GM19468 (cell line): Measurements from ENCODE around the gene TADA2A.
"Not testable (repeated sequence)": the region's sequence is repeated elsewhere in the genome, so short reads cannot be mapped to it uniquely, and the experiment has no call there.

Source experiments
- ATAC-seq: cut with Tn5 transposase; IDR thresholded peaks from one replicate; pipeline ENCODE4 v1.9.1; 2021; ENCODE audit warnings: mild to moderate bottlenecking, moderate library complexity, moderate number of reproducible peaks; ENCODE audit not compliant: unreplicated experiment; ENCODE audit errors: extremely low read depth

TADA2A gene

DNA sequence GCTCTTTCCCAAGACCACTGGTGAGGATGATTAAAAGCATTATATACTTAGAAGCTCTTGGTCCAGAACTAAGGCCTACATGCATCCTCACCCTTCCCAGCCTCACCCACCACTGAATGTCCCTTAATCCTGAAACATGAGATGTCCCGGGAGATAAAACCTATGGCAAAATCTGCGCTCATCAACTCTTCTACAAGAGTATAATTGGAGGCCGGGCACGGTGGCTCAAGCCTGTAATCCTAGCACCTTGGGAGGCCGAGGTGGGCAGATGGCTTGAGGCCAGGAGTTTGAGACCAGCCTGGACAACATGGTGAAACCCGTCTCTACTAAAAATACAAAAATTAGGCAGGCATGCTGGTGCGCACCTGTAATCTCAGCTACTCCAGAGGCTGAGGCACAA is 13.3 kb upstream of the TADA2A start:
- no peak for ATAC-seq

DNA sequence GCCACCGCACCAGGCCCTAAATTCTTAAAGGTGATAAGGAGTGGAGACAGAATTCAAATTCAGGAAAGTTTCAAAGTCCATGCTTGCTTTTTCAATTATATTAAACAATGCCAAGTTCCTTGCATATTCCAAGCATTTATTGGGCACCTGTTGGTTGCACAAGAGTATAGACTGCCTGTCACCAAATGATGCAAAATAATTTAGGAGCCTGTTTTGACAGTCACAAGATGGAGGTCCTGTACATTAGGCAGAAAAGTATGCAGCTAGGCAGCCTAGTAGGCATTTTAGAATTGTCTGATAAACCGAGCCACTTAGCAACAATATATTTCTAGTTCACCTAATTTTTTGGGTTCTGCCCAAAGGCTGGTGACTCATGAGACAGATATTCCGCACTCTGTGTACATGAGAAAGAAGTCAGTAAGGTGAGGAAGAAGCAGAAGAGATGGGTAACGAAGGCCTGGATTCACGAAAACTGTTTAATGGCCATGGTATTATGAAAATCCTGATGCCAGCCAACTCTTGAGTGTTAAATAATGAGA is 7.4 kb upstream of the TADA2A start:
- no peak for ATAC-seq

DNA sequence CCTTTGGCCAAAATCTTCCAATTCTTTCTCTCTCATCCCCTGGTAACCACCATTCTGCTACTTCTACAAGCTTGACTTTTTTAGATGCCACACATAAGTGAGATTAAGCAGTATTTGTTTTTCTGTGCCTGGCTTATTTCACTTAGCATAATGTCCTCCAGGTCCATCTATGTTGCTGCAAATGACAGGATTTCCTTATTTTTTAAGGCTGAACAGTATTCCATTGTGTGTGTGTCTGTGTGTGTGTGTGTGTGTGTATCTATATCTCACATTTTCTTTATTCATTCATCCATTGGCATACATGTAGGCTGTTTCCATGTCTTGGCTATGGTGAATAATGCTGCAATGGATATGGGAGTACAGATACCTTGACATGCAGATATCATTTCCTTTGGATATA is 6.2 kb upstream of the TADA2A start:
- no peak for ATAC-seq

DNA sequence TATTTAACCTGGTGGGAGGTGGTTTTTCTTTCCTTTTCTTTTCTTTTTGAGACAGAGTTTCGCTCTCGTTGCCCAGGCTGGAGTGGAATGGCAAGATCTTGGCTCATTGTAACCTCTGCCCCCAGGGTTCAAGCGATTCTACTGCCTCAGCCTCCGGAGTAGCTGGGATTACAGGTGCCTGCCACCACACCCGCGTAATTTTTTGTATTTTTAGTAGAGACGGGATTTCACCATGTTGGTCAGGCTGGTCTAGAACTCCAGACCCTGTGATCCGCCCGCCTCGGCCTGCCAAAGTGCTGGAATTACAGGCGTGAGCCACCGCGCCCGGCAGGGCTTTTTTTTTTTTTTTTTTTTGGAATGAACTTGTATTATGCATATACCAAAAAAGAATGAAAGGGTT is 1.2 kb upstream of the TADA2A start:
- ATAC-seq, result not testable (repeated sequence)

DNA sequence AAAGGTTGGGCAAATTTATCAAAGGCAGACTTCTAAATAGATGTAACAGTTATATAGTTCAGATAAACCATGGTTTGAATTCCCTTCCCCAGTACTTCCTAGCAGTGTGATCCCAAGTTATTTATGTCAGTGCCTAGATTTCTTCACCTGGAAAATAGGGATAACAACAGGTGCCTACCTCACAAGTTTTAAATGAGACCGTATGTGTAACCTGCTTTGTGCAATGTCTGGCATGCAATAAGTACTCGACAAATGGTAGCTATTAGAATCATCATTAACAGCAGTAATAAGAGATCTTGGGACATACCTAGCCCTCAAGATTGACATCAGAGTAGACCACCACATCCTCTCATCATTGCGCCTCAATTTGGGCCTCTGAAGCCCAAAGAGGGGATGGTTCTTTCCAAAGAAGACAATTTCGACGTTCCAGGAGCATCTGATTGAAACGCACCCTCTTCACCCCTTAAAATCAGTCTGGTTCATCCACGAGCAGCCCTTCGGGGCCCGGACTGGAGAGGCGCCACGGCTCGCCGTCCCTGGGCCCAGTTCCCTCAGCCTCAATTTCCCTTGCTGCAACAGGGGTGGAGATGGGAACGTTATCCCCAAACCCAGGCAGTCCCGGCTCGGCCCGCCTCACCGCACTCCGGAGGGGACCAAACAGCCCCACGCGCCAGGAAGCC is 591 bp upstream of the TADA2A start:
- ATAC-seq, result no peak

DNA sequence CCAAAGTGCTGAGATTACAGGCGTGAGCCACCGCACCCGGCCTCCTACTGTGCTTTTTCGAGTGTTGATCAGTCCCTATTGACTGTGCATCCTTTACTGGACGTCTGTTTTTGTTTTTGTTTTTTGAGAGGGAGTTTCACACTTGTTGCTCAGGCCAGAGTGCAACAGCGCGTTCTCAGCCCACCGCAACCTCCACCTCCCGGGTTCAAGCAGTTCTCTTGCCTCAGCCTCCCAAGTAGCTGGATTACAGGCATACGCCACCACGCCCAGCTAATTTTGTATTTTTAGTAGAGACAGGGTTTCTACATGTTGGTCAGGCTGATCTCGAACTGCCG is 1.4 kb downstream of the TADA2A start:
- not testable (repeated sequence) for ATAC-seq

DNA sequence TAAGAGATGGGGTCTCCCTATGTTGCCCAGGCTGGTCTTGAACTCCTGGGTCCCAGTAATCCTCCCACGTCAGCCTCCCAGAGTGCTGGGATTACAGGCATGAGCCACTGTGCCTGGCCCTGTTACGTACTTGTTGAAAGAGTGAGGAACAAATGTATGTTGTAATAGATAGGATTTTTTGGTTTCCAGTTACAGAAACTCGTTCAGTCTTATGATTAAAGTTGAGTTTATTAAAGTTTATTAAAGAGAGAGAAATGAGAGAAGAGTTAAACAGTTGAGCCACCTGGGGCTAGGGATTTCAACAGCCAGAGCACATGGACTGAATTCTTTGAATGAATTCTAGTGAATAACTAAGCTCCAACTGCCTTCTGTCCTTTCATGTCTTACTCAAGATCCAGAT is 3.7 kb downstream of the TADA2A start:
- no peak for ATAC-seq

DNA sequence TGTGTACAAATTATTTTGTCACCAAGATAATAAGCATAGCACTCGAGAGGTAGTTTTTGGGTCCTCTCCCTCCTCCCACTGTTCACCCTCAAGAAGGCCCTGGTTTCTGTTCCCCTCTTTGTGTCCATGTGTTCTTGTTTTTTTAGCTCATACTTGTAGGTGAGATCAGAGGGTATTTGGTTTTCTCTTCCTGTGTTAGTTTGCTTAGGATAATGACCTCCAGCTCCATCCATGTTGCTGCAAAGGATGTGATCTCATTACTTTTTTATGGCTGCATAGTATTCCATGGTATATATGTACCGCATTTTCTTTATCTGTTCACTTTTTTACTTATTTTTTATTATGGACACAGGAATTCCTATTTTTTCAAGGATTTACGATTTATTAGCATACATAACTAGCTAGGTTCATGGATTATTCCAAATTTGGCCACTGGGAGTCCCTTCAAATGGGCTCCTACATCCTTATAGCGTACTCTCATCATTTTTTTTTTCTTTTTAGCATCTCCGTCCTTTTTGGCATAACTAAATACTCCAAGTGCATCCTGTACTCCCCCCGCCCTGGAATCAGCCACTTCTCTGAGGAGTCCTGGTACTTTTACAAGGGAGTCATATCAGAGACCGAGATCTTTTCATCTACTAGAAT is 7.3 kb downstream of the TADA2A start:
- no peak for ATAC-seq

DNA sequence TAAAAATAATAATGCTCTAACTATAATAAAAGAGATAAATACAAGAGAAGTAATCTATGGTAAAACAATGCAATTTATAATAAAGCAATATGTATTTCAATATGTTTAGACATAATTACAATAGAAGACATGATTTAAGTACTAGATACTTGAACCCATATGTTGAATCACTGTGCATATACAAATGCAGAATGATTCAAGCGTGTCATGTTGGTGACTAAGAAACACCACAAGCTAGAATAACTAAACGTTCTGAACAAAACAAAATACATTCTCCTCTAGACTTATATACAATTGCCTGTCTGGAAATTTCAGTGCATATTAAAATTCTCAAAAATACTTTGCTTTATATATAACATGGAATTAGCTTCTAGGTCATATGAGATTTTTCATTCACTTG is 11.2 kb downstream of the TADA2A start:
- no peak for ATAC-seq

DNA sequence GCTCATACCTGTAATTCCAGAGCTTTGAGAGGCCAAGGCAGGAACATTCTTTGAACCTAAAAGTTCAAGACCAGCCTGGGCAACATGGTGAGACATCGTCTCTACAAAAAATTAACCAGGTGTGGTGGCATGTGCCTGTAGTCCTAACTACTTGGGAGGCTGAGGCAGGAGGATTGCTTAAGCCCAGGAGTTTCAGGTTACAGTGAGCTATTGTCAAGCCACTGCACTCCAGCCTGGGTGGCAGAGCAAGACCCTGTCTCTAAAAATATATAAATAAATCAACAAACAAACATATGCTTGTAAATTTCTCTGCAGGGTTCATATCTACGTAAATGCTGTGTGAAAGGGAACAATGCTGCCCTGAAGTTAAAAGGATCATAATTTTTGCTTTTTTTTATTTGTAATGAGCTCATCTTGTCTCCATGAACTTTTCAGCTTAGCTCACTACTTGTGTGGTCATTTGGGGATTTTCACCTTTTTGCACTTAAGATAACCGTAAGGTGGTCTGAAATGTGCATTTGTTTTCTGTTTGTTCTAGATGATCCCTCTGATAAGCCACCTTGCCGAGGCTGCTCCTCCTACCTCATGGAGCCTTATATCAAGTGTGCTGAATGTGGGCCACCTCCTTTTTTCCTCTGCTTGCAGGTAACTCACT is 16.4 kb downstream of the TADA2A start:
- no peak for ATAC-seq

DNA sequence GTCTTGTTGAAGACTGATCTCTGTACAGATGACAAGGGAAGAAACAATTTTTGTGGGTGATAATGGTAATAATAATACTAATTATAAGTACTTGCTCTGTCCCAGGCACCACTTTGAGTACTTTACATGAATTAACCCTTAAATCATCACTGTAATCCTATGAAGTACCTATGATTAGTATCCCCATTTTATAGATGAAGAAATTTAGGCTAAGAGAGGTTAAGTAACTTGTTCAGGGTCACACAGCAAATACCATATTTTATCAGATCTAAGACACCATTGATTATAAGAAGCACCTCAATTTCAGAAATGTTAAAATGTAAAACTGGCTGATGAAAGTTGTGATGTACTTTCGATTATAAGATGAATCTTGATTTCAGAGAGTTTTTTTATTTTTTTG is 18.6 kb downstream of the TADA2A start:
- no peak for ATAC-seq

DNA sequence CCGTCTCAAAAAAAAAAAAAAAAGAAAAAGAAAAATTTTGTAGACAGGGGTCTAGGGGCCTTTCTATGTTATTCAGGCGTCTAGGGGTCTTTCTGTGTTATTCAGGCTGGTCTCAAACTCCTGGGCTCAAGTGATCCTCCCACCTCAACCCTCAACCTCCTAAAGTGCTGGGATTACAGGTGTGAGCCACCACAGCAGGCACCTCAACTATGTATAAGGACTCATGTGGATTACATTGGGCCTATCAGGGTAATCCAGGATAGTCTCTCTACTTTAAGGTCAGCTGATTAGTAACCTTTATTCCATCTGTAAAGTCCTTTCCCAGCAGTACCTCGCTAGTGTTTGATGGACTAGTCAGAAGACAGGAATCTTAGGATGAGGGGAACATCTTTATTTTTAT is 22.4 kb downstream of the TADA2A start:
- no peak for ATAC-seq

DNA sequence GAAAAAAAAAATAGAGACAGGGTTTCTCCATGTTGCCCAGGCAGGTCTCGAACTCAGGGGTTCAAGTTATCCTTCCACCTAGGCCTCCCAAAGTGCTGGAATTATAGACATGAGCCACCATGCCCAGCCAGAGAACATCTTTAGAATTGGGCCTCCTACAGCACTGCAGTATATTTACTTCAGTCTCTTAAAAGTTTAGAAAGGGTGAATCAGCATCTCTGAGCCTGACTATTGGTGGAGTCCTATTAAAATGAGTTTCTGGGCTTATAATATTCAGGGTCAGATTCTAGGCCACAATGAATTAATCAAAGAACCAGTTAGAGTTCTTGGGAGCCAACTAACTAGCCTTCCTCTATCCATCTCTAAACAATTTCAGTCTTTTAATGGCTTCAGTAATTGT is 22.8 kb downstream of the TADA2A start:
- no peak for ATAC-seq

DNA sequence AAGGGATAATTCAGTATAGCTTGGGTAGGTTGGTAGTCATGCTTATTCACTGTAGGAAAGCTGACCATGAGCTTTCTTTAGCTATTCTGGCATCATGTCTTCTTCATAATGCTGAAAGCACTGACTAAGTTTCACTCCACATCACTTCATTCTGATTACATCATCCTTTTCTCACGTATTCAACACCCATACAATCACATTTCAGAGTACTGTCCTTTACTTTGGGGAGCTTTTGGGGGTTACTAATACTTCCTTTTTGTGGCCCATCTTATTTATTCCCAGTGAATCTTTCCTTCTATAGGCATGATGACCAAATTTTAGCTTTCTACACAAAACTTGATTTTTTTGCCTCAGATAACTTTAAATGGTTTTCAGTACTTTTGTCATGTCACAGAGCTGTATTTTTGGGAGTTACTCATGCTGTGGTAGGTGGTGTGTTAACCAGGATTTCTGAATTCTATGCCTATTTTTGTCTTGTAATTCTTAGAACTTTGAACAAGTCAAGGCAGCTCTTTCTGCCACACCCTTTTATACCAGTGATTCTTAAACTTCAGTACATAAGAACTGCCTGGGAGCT is 23.5 kb downstream of the TADA2A start:
- no peak for ATAC-seq

DNA sequence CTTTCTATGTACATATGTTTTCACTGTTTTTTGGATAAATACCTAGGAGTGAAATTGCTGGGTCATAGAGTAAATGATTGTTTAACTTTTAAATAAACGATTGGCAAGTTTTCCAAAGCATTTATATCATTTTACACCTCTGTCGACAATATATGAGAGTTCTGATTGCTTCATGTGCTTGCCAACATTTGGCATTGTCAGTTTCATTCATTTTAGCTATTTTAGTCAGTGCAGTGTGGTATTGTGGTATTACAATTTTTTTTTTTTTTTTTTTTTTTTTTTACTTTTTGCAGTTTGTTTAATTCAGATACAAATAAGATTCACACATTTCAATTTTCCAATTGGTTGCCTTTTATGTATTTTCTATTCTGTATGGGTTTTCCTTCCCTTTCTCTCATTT is 26.0 kb downstream of the TADA2A start:
- ATAC-seq, result no peak

DNA sequence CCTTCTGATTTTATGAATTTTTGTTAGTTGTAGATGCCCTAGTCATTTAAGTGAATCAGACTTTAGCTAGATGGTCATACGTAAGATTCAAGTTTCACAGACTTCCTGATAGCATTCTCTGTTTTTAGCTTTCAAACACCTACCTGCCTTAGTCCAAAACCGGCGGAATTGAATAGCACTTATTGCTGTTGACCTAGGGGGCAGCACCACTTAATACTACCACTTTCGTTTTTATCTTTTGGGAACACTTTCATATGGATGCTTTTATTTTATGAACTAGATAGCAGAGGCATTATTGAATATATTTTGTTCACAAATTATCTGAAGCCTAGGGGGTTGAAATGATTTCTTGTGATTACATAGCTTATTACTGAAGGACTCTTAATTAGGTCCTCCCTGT is 31.5 kb downstream of the TADA2A start:
- ATAC-seq, result no peak

DNA sequence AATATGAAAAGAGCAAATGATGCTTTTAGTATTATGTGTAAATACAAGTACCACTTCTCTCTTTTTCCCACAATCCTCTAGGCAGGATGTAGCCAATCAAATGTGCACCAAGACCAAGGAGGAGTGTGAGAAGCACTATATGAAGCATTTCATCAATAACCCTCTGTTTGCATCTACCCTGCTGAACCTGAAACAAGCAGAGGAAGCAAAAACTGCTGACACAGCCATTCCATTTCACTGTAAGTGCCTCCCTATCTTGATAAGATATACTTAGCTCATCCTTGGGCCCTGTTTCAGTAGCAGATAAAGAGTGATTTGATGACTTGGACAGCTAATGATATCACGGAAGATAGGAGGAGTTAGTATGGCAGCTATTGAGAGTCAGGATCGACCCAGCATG is 33.7 kb downstream of the TADA2A start:
- ATAC-seq, result no peak

DNA sequence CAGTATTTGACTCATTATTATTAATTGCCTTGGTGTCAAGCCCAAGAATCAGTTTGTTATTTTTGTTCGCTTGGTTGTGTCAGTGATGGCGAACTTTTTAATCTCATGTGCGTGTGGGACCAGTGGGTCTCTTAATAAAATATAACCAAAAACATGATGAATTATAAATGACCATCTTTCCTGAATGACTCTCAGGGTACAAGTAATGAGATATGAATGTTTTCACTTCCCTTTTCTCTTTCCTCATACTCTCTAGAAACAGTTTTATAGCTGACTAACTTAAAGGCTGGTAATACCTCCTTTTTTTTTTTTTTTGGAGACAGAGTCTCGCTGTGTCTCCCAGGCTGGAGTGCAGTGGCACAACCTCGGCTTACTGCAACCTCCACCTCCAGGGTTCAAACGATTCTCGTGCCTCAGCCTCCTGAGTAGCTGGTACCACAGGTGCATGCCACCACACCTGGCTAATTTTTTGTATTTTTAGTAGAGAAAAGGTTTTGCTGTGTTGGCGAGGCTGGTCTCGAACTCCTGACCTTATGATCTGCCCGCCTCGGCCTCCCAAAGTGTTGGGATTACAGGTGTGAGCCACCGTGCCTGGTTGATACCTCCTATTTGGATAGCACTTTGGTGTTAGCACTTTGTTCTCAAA is 34.8 kb downstream of the TADA2A start:
- ATAC-seq, result not testable (repeated sequence)

DNA sequence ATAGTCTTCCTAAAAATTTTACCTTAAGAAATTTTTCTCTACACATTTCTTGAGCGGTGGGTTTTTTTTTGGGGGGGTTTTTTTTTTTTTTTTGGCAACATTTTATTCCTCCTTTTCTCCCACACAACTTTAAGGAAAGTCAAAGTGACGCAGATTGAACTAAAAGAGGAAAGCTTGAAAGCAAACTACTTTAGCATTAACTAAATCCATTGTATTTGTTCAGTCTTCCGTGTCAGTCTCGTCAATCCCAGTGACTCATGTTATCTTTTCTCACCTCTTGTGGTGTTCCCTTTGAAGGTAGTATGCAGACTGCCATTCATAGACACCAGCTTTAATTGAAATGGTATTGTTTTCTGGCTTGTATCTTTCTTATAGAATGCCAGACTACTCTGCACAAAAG is 39.3 kb downstream of the TADA2A start:
- no peak for ATAC-seq

DNA sequence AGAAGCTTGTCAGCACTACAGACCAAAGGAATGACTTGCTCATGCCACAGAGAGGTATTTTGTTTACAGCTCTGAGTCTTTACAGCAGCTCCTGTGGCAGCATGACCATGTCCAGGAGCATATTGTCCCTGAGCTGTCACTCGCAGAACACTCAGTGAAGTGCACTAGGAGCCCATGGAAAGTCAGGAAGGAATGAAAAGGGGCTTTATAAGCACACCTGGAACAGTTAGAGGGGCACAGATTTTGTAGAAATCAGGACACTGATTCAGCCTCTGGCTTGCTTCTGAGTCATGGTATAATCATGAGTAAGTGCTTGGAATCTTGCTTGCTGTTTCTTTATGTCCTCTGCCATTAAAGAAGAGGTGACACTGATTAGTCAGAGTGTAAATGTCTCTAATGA is 41.0 kb downstream of the TADA2A start:
- no peak for ATAC-seq

DNA sequence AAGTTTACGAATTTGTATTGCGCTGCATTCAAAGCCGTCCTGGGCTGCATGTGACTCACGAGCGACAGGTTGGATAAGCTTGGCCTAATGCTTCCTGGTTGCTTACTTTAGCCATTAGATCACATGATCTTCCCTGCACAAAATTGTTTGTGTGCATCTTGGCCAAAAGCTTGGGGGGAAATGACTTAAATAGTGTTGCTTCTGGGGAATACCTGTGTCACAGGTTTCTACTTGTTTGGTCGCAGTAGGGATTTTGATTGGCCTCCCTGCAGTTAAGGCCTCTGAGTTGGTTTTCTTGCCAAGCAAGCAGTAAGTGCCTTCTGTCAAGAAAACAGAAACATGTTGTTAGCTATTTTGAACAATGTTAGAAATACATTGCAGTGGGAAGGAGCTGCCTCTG is 43.4 kb downstream of the TADA2A start:
- no peak for ATAC-seq
